ENCODE data around the gene AJAP1.

Gene AJAP1

GRCh38 chr1:4670265-4670664 is 15.9 kb downstream of the AJAP1 start:
- H3K27ac ChIP-seq (replicated peaks), result no peak overlapping the region
- H3K27me3 ChIP-seq (ENCODE audit: insufficient read depth, poor library complexity, severe bottlenecking), result no peaks in the 10 kb centered on the region
- H3K4me3 ChIP-seq (replicated peaks; ENCODE audit: insufficient read depth, low read length), result no peak overlapping the region
- TF ChIP-seq GABPA (IDR thresholded peaks at IDR 0.05; ENCODE audit: low read depth), result no peak
- TF ChIP-seq, protein P1, sequence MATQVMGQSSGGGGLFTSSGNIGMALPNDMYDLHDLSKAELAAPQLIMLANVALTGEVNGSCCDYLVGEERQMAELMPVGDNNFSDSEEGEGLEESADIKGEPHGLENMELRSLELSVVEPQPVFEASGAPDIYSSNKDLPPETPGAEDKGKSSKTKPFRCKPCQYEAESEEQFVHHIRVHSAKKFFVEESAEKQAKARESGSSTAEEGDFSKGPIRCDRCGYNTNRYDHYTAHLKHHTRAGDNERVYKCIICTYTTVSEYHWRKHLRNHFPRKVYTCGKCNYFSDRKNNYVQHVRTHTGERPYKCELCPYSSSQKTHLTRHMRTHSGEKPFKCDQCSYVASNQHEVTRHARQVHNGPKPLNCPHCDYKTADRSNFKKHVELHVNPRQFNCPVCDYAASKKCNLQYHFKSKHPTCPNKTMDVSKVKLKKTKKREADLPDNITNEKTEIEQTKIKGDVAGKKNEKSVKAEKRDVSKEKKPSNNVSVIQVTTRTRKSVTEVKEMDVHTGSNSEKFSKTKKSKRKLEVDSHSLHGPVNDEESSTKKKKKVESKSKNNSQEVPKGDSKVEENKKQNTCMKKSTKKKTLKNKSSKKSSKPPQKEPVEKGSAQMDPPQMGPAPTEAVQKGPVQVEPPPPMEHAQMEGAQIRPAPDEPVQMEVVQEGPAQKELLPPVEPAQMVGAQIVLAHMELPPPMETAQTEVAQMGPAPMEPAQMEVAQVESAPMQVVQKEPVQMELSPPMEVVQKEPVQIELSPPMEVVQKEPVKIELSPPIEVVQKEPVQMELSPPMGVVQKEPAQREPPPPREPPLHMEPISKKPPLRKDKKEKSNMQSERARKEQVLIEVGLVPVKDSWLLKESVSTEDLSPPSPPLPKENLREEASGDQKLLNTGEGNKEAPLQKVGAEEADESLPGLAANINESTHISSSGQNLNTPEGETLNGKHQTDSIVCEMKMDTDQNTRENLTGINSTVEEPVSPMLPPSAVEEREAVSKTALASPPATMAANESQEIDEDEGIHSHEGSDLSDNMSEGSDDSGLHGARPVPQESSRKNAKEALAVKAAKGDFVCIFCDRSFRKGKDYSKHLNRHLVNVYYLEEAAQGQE (IDR thresholded peaks at IDR 0.05; ENCODE audit: insufficient replicate concordance, low read depth), result no peak
- TF ChIP-seq CTCF (IDR thresholded peaks at IDR 0.05; ENCODE audit: insufficient read depth, low read length), result no peak
- TF ChIP-seq SPI1 (IDR thresholded peaks at IDR 0.05; ENCODE audit: borderline replicate concordance, low read depth), result no peak
- no peak for DNase-seq (ENCODE audit: low read depth in 1 of 2, low spot score in 1 of 2)

DNA sequence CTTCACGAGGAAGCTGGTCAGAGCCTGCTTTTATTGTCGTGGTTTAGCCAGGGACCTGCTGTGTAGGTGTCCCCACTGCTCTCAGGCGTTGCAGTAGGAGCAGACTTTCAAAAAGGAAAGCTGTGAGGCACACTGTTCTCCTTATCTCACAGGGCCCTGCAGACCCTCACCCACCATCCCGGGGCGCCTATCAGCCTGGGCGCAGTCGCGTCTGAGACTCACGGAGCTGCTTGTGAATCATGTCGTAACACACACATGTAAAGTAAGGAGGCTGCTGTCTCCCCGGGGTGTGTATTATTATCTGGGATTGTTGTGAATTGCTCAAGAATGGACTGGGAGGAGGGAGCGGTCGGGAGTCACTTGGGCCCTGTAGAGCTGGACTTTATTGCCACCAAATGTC is 17.4 kb downstream of the AJAP1 start:
- no peak for DNase-seq (ENCODE audit: low read depth in 1 of 2, low spot score in 1 of 2)
- no peak for TF ChIP-seq POLR2AphosphoS5 (IDR thresholded peaks at IDR 0.05; ENCODE audit: low read depth)
- TF ChIP-seq SPI1 (IDR thresholded peaks at IDR 0.05; ENCODE audit: borderline replicate concordance, low read depth), result no peak
- TF ChIP-seq, protein P1 (IDR thresholded peaks at IDR 0.05; ENCODE audit: insufficient replicate concordance, low read depth), result no peak
- no peak for TF ChIP-seq GABPA (IDR thresholded peaks at IDR 0.05; ENCODE audit: low read depth)
- no peak for TF ChIP-seq CTCF (IDR thresholded peaks at IDR 0.05; ENCODE audit: insufficient read depth, low read length)
- H3K27me3 ChIP-seq (ENCODE audit: insufficient read depth, poor library complexity, severe bottlenecking), result no peaks in the 10 kb centered on the region
- no peak overlapping the region for H3K27ac ChIP-seq (replicated peaks)
- no peak overlapping the region for H3K4me3 ChIP-seq (replicated peaks; ENCODE audit: insufficient read depth, low read length)

DNA sequence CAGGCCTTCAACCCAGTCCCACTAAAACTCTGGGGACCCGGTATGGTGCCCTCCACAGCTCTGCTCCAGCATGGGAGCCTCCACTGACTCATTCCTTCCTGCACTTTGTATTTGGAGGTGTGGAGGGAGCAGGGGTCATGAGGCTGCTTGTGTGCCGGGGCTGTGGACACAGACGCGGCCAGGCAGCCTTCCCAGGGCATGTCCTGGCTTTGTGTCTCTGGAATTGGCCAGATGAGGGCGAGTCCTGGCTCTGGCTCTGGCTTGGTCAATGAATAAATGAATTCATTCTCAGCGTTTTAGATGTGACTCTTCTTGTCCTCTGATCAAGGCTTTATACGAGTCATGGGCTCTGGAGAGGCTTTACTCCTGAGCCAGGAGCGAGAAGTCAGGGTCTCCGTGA is 19.1 kb downstream of the AJAP1 start:
- DNase-seq (ENCODE audit: low read depth in 1 of 2, low spot score in 1 of 2), result no peak
- TF ChIP-seq POLR2AphosphoS5 (IDR thresholded peaks at IDR 0.05; ENCODE audit: low read depth) (no peak), GABPA (IDR thresholded peaks at IDR 0.05; ENCODE audit: low read depth) (no peak), SPI1 (IDR thresholded peaks at IDR 0.05; ENCODE audit: borderline replicate concordance, low read depth) (no peak), CTCF (IDR thresholded peaks at IDR 0.05; ENCODE audit: insufficient read depth, low read length) (no peak)
- TF ChIP-seq, protein P1 (IDR thresholded peaks at IDR 0.05; ENCODE audit: insufficient replicate concordance, low read depth), result no peak
- Histone ChIP-seq H3K27me3 (ENCODE audit: insufficient read depth, poor library complexity, severe bottlenecking) (no peaks in the 10 kb centered on the region), H3K27ac (replicated peaks) (no peak overlapping the region), H3K4me3 (replicated peaks; ENCODE audit: insufficient read depth, low read length) (no peak overlapping the region)
